ENCODE measurements around the gene DOCK3.

DNA sequence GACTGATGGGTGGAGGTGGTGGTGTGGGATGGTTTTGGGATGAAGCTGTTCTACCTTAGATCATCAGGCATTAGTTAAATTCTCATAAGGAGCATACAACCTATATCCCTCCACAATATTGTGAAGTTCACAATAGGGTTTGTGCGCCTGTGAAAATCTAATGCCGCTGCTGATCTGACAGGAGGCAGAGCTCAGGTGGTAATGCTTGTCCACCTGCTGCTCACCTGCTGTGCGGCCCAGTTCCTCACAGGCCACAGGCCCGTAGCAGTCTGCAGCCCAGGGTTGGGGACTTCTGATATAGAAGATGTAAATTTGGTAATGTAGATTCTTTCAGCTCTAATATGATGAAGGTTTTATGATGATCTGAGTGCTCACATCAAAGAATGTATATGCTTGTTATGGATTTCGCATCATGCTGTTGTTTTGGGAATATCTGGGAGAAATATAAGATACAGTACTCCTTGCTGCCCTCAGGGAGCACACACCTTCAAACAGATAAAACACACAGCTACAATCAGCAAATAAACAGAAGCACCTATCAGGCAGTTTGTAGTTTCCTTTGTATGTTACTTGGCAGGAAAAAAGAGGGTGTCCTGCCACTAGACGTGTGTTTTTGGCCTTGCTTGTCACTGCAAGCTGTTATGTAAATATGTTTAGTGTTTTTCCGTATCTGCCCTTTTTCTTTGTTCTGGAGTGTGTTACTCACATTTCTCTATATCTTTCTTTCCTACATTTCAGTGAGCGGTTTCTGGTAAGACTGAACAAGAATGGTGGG is 471.3 kb downstream of the DOCK3 start:
- TF ChIP-seq, protein P1, sequence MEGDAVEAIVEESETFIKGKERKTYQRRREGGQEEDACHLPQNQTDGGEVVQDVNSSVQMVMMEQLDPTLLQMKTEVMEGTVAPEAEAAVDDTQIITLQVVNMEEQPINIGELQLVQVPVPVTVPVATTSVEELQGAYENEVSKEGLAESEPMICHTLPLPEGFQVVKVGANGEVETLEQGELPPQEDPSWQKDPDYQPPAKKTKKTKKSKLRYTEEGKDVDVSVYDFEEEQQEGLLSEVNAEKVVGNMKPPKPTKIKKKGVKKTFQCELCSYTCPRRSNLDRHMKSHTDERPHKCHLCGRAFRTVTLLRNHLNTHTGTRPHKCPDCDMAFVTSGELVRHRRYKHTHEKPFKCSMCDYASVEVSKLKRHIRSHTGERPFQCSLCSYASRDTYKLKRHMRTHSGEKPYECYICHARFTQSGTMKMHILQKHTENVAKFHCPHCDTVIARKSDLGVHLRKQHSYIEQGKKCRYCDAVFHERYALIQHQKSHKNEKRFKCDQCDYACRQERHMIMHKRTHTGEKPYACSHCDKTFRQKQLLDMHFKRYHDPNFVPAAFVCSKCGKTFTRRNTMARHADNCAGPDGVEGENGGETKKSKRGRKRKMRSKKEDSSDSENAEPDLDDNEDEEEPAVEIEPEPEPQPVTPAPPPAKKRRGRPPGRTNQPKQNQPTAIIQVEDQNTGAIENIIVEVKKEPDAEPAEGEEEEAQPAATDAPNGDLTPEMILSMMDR (IDR thresholded peaks at IDR 0.05; ENCODE audit: insufficient read depth, low read length): no peak
- TF ChIP-seq GABPA (IDR thresholded peaks at IDR 0.05; ENCODE audit: low read depth): no peak
- TF ChIP-seq, protein P2, sequence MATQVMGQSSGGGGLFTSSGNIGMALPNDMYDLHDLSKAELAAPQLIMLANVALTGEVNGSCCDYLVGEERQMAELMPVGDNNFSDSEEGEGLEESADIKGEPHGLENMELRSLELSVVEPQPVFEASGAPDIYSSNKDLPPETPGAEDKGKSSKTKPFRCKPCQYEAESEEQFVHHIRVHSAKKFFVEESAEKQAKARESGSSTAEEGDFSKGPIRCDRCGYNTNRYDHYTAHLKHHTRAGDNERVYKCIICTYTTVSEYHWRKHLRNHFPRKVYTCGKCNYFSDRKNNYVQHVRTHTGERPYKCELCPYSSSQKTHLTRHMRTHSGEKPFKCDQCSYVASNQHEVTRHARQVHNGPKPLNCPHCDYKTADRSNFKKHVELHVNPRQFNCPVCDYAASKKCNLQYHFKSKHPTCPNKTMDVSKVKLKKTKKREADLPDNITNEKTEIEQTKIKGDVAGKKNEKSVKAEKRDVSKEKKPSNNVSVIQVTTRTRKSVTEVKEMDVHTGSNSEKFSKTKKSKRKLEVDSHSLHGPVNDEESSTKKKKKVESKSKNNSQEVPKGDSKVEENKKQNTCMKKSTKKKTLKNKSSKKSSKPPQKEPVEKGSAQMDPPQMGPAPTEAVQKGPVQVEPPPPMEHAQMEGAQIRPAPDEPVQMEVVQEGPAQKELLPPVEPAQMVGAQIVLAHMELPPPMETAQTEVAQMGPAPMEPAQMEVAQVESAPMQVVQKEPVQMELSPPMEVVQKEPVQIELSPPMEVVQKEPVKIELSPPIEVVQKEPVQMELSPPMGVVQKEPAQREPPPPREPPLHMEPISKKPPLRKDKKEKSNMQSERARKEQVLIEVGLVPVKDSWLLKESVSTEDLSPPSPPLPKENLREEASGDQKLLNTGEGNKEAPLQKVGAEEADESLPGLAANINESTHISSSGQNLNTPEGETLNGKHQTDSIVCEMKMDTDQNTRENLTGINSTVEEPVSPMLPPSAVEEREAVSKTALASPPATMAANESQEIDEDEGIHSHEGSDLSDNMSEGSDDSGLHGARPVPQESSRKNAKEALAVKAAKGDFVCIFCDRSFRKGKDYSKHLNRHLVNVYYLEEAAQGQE (IDR thresholded peaks at IDR 0.05; ENCODE audit: insufficient replicate concordance, low read depth): no peak

All from HL-60 (cell line).